DMS79 treated with DMSO at 0.1 percent for 48 hours (cell line): ENCODE measurements around the gene SLC17A9.

Source experiments
- DNase-seq: peaks from one replicate; lab custom pipeline; 2025; lab: John Stamatoyannopoulos, UW

The SLC17A9 gene

GRCh38 chr20:62969179-62969760 lies 16.8 kb downstream of the SLC17A9 start:
- DNase-seq: peak; percentile 34

GRCh38 chr20:62969939-62970306 lies 17.4 kb downstream of the SLC17A9 start:
- no peak for DNase-seq

GRCh38 chr20:62970307-62971210 lies 18.1 kb downstream of the SLC17A9 start:
- no peak for DNase-seq

- no peak for DNase-seq
Observed at GRCh38 chr20:62971211-62971949, 18.9 kb downstream of the SLC17A9 start.

- peak; percentile 75 for DNase-seq
Observed at GRCh38 chr20:62971950-62972844, 19.7 kb downstream of the SLC17A9 start.

- no peak for DNase-seq
Observed at GRCh38 chr20:62972845-62973745, 20.6 kb downstream of the SLC17A9 start.

- no peak for DNase-seq
Observed at GRCh38 chr20:62975251-62975760, 22.8 kb downstream of the SLC17A9 start.

GRCh38 chr20:62975812-62976508 lies 23.5 kb downstream of the SLC17A9 start:
- DNase-seq: no peak

GRCh38 chr20:62976886-62977285 lies 24.4 kb downstream of the SLC17A9 start:
- no peak for DNase-seq

GRCh38 chr20:62977613-62978560 lies 25.4 kb downstream of the SLC17A9 start:
- DNase-seq: no peak

GRCh38 chr20:62978561-62978943 lies 26.0 kb downstream of the SLC17A9 start:
- no peak for DNase-seq

- DNase-seq: no peak
Observed at GRCh38 chr20:62979310-62979709, 26.8 kb downstream of the SLC17A9 start.

GRCh38 chr20:62979876-62980373 lies 27.4 kb downstream of the SLC17A9 start:
- peak; percentile 49 for DNase-seq

GRCh38 chr20:62980380-62980960 lies 28.0 kb downstream of the SLC17A9 start:
- peak; percentile 64 for DNase-seq

GRCh38 chr20:62980970-62981369 lies 28.5 kb downstream of the SLC17A9 start:
- peak; percentile 84 for DNase-seq

GRCh38 chr20:62982124-62983075 lies 29.9 kb downstream of the SLC17A9 start:
- DNase-seq: no peak

- no peak for DNase-seq
Observed at GRCh38 chr20:62983210-62983609, 30.7 kb downstream of the SLC17A9 start.
